GM19238 (cell line): Measurements from ENCODE around the gene GJD4.

Source experiments
- DNase-seq: peaks from one replicate; pipeline ENCODE4 v3.0.0; 2011; ENCODE audit warnings: low spot score; ENCODE audit not compliant: insufficient read length

GJD4 gene

GRCh38 chr10:35578618-35578956 lies 26.6 kb upstream of the GJD4 start:
- DNase-seq = no peak

GRCh38 chr10:35579116-35579515 lies 26.0 kb upstream of the GJD4 start:
- no peak for DNase-seq

DNA sequence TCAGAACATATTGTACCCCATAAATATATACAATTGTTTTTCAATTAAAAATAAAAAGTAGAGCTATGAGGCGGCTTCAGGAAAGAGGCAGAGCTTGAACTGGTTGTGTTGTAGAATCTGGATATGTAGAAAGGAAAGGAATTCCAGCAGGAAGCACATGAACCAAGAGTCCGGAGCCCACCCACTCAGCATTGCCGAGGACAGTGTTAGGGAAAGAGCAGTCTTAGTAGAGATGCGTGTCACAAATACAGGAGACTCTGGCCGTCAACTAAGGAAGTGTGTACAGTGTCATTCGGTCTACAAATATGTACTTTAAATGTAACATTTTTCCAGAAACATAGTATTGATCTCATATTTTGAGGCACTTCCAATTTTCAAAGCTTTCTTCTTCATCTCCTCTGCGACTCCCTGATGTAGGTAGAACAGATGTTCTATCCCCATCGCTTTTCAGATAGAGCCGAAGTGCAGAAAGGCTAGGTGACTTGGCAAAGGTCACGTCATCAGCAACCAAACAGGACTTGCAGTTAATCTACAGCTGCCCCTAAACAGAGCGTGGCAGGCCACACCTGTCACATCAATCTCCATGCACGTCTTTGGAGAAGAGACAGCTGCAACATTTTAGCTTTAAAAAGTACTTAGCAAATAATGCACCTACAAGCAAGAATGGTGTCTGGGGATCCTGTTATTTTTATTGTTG lies 25.3 kb upstream of the GJD4 start:
- DNase-seq = no peak

DNA sequence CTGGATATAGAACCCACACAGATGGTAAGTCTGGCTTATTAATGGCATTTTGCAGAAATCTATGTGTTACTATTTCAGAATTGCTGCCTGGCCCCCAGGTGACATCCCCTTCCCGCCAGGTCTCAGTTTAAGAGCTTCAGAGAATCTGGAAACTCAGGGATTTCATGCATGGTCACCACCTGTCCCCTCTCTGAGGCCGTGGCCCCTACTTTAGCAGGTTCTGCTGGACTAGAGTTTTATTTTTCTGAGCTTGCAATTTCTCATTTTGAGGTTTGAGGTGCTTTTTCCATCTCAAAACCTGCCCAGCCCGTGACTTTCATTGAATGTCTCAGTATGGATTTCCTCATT lies 24.7 kb upstream of the GJD4 start:
- DNase-seq = no peak

DNA sequence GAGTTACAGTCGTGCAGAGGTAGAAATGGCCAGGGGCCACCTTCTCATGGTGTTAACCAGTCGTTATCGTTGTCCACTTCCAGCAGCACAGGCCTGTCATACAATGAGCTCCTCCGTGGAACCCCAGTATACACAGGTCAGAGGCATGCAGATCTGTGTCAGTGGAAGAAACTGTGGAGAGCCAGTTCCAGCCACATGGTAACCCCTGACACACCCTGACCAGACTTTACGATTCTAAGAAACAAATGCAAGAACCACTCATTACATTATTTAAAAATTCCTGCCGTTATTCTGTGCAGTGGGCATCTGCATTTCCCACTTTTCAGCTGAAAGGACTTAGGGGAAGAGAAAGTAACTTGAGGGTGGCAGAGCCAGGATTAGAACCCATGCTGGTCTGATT lies 23.5 kb upstream of the GJD4 start:
- DNase-seq = no peak

GRCh38 chr10:35584946-35585345 lies 20.2 kb upstream of the GJD4 start:
- DNase-seq = no peak

DNA sequence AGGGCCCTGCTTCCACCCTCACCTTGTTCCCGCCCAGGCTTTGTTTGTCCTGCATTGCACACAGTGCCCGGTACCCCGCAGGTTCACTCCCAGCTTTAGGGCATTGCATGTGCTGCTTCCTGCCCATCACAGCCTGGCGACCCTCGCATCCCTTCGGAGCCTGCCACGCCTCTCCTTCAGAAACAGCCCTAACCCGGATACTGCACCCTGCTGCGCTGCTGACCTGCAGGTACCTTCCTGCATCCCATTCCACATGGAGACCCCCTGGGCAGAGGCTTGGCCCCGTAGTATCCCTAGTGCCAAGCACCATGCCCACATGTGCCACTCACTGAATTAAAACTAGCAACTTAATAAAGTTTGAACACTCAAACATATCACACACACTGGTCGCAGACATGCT lies 19.8 kb upstream of the GJD4 start:
- DNase-seq = no peak

GRCh38 chr10:35585903-35586535 lies 19.1 kb upstream of the GJD4 start:
- DNase-seq = no peak

- no peak for DNase-seq
These were observed 16.3 kb upstream of the GJD4 start for GRCh38 chr10:35588836-35589235.

DNA sequence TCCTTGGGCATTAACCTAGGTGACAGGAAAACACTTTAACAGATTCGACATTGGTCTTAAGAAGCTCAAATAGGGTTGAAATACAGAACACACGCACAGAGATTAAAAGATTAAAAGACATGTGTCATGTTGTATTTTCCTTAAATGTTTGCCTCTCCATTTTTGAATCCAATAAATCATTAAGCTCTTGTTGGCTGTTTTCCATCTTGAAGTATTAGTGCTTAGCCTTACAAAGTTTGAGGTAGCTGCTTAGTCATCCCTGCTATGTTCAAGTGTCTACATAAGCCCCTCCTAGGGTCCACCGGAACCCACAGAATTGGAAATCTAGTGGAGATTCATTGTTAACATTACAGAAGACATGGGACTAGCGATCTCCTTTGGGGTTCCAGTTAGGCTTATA lies 12.7 kb upstream of the GJD4 start:
- no peak for DNase-seq

GRCh38 chr10:35594115-35595079 lies 10.7 kb upstream of the GJD4 start:
- no peak for DNase-seq

GRCh38 chr10:35595106-35595505 lies 10.0 kb upstream of the GJD4 start:
- no peak for DNase-seq

DNA sequence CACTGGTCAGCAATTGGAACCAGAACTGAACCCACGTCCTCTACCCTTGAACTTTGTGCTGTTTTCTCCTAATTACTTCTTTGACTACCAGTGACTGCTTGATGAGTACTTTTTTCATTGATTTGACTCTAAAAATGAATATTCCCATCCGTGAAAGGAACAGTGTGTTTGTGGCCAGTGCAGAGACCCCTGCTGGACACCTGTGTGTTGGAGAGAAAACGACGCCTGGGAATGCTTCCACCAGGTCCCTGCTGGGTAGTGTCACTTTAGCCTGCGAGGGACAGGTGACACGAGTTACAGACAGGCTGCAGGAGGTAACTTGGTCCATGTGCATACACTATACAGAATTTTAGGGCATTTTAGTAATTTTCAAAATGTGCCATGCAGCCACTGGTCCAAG lies 6.8 kb upstream of the GJD4 start:
- no peak for DNase-seq

DNA sequence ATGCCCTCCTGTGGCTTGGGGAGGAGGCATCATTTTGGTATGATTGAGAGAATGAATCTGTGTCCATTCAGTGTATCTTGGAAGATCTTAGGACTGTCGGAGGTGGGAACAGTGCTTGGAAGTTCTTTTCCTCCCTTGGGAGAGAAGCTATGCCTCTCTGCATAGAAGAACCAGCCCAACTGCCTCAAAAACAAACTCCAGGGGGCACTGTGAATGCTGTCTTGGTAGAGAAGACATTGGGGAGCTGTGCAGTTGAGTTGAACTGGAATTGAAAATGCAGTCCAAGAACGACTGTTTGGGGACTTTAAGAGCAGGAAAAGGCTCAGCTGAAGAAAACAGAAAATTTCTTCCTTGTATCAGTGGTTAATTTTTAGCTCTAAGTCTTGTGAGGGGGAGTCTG lies 4.9 kb upstream of the GJD4 start:
- no peak for DNase-seq

DNA sequence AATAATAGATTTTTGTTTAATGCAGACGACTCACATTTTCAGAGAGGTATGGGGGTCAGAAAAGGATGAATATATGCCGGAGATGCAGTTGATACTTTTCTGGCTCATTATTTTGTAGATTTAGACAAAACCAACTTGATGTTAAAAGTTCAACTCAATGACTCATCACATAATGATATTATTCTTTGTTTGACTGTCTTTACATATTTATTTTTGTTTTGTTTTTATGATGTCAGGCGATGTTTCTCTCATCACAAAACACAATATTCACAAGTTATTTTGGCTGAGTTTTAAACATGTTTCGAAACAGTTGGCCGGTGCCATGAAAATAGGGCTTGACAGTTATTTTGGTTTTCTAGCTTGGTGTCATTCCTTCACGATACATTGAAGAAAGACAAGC lies 1.3 kb downstream of the GJD4 start:
- DNase-seq = no peak

DNA sequence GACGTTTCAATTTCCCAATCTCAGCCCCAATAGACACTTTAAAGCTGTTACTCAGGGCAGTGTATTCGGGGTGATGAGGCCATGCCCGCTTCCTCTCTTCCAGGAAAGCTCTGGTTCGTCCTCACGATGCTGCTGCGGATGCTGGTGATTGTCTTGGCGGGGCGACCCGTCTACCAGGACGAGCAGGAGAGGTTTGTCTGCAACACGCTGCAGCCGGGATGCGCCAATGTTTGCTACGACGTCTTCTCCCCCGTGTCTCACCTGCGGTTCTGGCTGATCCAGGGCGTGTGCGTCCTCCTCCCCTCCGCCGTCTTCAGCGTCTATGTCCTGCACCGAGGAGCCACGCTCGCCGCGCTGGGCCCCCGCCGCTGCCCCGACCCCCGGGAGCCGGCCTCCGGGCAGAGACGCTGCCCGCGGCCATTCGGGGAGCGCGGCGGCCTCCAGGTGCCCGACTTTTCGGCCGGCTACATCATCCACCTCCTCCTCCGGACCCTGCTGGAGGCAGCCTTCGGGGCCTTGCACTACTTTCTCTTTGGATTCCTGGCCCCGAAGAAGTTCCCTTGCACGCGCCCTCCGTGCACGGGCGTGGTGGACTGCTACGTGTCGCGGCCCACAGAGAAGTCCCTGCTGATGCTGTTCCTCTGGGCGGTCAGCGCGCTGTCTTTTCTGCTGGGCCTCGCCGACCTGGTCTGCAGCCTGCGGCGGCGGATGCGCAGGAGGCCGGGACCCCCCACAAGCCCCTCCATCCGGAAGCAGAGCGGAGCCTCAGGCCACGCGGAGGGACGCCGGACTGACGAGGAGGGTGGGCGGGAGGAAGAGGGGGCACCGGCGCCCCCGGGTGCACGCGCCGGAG lies 2.6 kb downstream of the GJD4 start:
- no peak for DNase-seq

- no peak for DNase-seq
These were observed 3.2 kb downstream of the GJD4 start for GRCh38 chr10:35608328-35608672.

- DNase-seq = no peak
These were observed 6.6 kb downstream of the GJD4 start for GRCh38 chr10:35611750-35612149.

DNA sequence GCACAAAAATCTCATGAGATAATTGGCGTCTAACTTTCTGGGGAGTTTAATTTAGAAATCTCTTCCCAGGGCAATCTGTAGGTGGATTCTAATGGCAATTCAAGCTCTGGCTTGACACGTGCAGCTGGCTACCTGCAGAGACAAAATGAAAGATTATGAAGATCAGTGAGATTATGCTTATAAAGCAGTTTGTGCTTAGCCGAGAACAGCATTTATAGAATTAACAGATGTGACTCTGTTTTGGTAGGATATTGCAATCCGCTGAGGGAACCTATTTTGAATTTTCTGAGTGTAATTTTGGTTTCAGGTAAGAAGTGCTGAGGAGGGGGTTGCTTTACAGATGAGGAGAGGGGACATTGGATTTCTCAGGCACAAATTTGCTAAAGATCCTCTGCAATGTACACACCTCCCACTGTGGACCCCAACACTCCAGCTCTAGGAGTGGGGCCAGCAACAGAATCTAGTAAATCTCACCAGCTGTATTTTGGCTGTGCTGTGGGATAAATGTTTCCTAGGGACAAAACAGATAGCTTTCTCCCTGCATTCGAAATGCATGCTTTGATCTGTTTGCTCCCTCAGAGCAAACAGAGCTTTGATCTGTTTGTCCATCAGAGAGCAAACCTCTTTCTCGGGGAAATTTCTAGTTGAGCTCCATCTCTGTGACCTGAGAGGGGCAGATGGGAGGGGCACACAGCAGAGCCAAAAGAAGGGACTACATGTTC lies 7.4 kb downstream of the GJD4 start:
- DNase-seq = no peak

DNA sequence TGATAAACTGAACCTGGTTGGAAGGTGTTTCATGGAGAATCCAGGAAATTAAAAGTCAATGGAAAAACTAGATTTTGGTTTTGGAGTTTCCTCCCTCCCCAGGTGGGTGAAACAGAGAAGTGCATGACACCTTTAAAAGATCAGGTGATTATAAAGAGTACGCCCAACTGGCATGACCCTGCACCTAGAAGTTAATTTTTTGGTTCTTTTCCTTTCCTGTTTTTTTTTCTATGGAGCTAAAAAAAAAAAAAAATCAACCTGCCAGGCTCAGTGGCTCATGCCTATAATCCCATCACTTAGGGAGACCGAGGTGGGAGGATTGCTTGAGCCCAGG lies 7.9 kb downstream of the GJD4 start:
- no peak for DNase-seq

DNA sequence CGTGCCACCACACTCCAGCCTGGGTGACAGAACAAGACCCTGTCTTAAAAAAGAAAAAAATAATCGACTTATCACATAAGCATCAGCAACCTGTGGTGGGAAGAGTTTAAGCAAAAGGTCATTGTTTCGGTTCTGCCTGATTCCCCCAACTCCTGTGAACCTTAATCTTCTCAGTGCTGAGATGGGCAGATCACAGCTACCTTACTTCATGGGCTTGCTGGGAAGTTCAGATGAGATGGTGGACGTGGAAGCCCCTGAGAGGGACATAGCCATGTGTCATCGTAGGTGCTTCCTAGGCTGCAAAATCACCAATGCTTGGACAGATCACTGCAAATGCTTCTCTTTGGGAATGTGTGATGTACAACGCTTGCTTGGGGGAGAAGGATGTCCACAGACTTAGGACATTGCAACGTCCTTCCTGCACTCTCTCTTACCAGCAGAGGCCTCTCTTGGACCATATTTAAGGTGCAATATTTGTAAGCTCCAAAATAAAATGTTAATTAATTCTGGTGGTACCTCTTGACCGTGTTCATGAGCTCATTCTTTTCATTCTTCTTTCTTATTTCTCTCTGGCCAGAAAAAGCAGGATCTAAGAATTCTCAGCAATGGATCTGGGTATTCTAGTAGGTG lies 8.6 kb downstream of the GJD4 start:
- DNase-seq = no peak
